GM12878 (cell line): Measurements from ENCODE around the gene CD101. TPM values are rescaled to one million over a fixed set of nuclear protein-coding genes. Genes with fewer than 3 reads are reported as not detected.

Source experiments
- ATF3 ChIP-seq: IDR thresholded peaks from 2 replicates; pipeline ENCODE4 v1.6.1; 2011; ENCODE audit warnings: low read depth, mild to moderate bottlenecking, low read length, moderate library complexity, borderline replicate concordance; ENCODE audit errors: extremely low read depth
- BHLHE40 ChIP-seq, 2 experiments: fragments of 450-650 bp in 1 of 2; IDR thresholded peaks; 2 replicates each; pipeline ENCODE4 v1.6.1; 2011 to 2017; ENCODE audit warnings: low read depth in 2 of 2, borderline replicate concordance in 1 of 2, improper control_type of control experiment in 1 of 2, low read length in 1 of 2, mild to moderate bottlenecking in 1 of 2
- CBX5 ChIP-seq: sonication (generic); IDR thresholded peaks from 2 replicates; pipeline ENCODE4 v1.6.1; 2016; ENCODE audit warnings: low read depth, moderate library complexity, mild to moderate bottlenecking, inconsistent platforms
- CHD4 ChIP-seq: fragments of 200-600 bp; sonication (generic); IDR thresholded peaks from 2 replicates; pipeline ENCODE4 v1.6.1; 2016; ENCODE audit warnings: mild to moderate bottlenecking
- E2F4 ChIP-seq: IDR thresholded peaks from 2 replicates; pipeline ENCODE4 v1.6.1; 2012; ENCODE audit warnings: low read depth, low read length, improper control_type of control experiment
- FOS ChIP-seq: IDR thresholded peaks from 3 replicates; pipeline ENCODE4 v1.6.1; 2011; ENCODE audit warnings: borderline replicate concordance; ENCODE audit not compliant: insufficient read length; ENCODE audit errors: extremely low read depth
- FOXK2 ChIP-seq: fragments of 450-650 bp; IDR thresholded peaks from 2 replicates; pipeline ENCODE4 v1.6.1; 2017; ENCODE audit warnings: mild to moderate bottlenecking, moderate library complexity
- HDAC2 ChIP-seq: fragments of 200-600 bp; sonication (generic); IDR thresholded peaks from 2 replicates; pipeline ENCODE4 v1.6.1; 2017
- LARP7 ChIP-seq: fragments of 450-650 bp; IDR thresholded peaks from 2 replicates; pipeline ENCODE4 v1.6.1; 2017; ENCODE audit warnings: mild to moderate bottlenecking
- MTA2 ChIP-seq: fragments of 450-650 bp; IDR thresholded peaks from 2 replicates; pipeline ENCODE4 v1.6.1; 2016; ENCODE audit warnings: low read depth, mild to moderate bottlenecking, moderate library complexity
- NR2F1 ChIP-seq: fragments of 450-650 bp; conservative IDR thresholded peaks from 2 replicates; pipeline ENCODE4 v1.6.1; 2017; ENCODE audit warnings: mild to moderate bottlenecking
- POLR2A ChIP-seq: IDR thresholded peaks from 2 replicates; pipeline ENCODE4 v1.6.1; 2011; ENCODE audit warnings: low read depth, mild to moderate bottlenecking, low read length
- RAD51 ChIP-seq: fragments of 450-650 bp; IDR thresholded peaks from 2 replicates; pipeline ENCODE4 v1.6.1; 2016; ENCODE audit warnings: moderate library complexity, mild to moderate bottlenecking, inconsistent platforms
- RB1 ChIP-seq: fragments of 450-650 bp; formaldehyde crosslinking; IDR thresholded peaks from 2 replicates; pipeline ENCODE4 v1.6.1; 2017; ENCODE audit warnings: mild to moderate bottlenecking, borderline replicate concordance
- SIN3A ChIP-seq: IDR thresholded peaks from 2 replicates; pipeline ENCODE4 v1.6.1; 2012; ENCODE audit warnings: low read depth, low read length, improper control_type of control experiment
- SP1 ChIP-seq: IDR thresholded peaks from one replicate; pipeline ENCODE4 v1.6.1; 2011; ENCODE audit warnings: low read depth, low read length
- SREBF2 ChIP-seq: IDR thresholded peaks from 2 replicates; pipeline ENCODE4 v1.6.1; 2012; ENCODE audit warnings: mild to moderate bottlenecking, low read length
- SRF ChIP-seq, 2 experiments: IDR thresholded peaks; 2 replicates each; pipeline ENCODE4 v1.6.1; 2011; ENCODE audit warnings: low read depth in 2 of 2, low read length in 2 of 2, mild to moderate bottlenecking in 1 of 2, moderate library complexity in 1 of 2
- TBL1XR1 ChIP-seq: IDR thresholded peaks from 2 replicates; pipeline ENCODE4 v1.6.1; 2012; ENCODE audit warnings: low read depth, low read length, improper control_type of control experiment
- TCF12 ChIP-seq: IDR thresholded peaks from 2 replicates; pipeline ENCODE4 v1.6.1; 2011; ENCODE audit warnings: low read depth, mild to moderate bottlenecking, low read length
- TCF3 ChIP-seq: IDR thresholded peaks from 2 replicates; pipeline ENCODE4 v1.6.1; 2012; ENCODE audit warnings: low read depth, mild to moderate bottlenecking, low read length, borderline replicate concordance; ENCODE audit not compliant: insufficient read depth
- YBX1 ChIP-seq: fragments of 450-650 bp; IDR thresholded peaks from 2 replicates; pipeline ENCODE4 v1.6.1; 2016; ENCODE audit warnings: antibody characterized with exemption
- ZBTB4 ChIP-seq: fragments of 450-650 bp; formaldehyde crosslinking; IDR thresholded peaks from 2 replicates; pipeline ENCODE4 v1.4.0; 2022; ENCODE audit warnings: mild to moderate bottlenecking, moderate library complexity
- ZNF384 ChIP-seq: IDR thresholded peaks from 2 replicates; pipeline ENCODE4 v1.6.1; 2012; ENCODE audit warnings: low read depth, mild to moderate bottlenecking, low read length, improper control_type of control experiment, borderline replicate concordance
- ZNF687 ChIP-seq: fragments of 450-650 bp; IDR thresholded peaks from 2 replicates; pipeline ENCODE4 v1.6.1; 2017; ENCODE audit warnings: mild to moderate bottlenecking, moderate library complexity
- polyA plus RNA-seq, 11 experiments: library from polyadenylated mRNA; depleted of rRNA in 4 of 11; unstranded in 6 of 11; stranded (reverse) in 5 of 11; fragments of >200 nt; fragmentation: Nextera tagmentation in 4 of 11; fragmentation: Illumina TruSeq in 1 of 11; extraction: Ambion mirVana in 4 of 11; extraction: Trizol in 1 of 11; gene quantifications; 1 replicate in 1 of 11; 2 replicates in 10 of 11; pipeline versions ENCODE4 v1.2.1 to v1.2.3, GENCODE V29; 2011 to 2016; ENCODE audit warnings: inconsistent platforms in 2 of 11, missing spikeins in 2 of 11, low read depth in 1 of 11
- total RNA-seq, 4 experiments: library from RNA; depleted of rRNA in 3 of 4; stranded (reverse); fragments of >200 nt in 3 of 4; fragmentation: Illumina TruSeq in 1 of 4; extraction: Trizol in 1 of 4; gene quantifications; 2 replicates each; pipeline versions ENCODE4 v1.2.1 to v1.2.3, GENCODE V29; 2013 to 2021

Gene CD101
- total and polyA plus RNA-seq, 10 of the 15 experiments (the other 5 are each of a cell fraction or from before 2014, with no cell fraction given) = 0.56 to 7.9 (median 2.9) TPM

- no peak for TF ChIP-seq SREBF2
- TF ChIP-seq HDAC2 = no peak
- no peak for TF ChIP-seq TCF3
- no peak for TF ChIP-seq ZNF384
- no peak for TF ChIP-seq LARP7
- no peak for TF ChIP-seq CHD4
- peak; percentile 40; the same call in 1 of the 2 replicates for TF ChIP-seq RAD51
- TF ChIP-seq RB1 = no peak
- TF ChIP-seq ZNF687 = peak; percentile 38; the same call in 1 of the 2 replicates
- no peak for TF ChIP-seq POLR2A
- no peak for TF ChIP-seq SP1
- TF ChIP-seq SRF (IDR thresholded peaks at IDR 0.05; ENCODE audit: low read depth in 2 of 2, low read length in 2 of 2) = peak in 1 of 2 experiments; percentile 50; a peak in 1 of 4 replicates
- TF ChIP-seq ATF3 = no peak
- TF ChIP-seq CBX5 = peak; percentile 71; the same call in 1 of the 2 replicates
- TF ChIP-seq MTA2 = peak; percentile 96
- TF ChIP-seq BHLHE40 (IDR thresholded peaks at IDR 0.05; ENCODE audit: borderline replicate concordance in 1 of 2, low read depth in 2 of 2, low read length in 1 of 2) = peak; percentile 22 to 44; a peak in 2 of 4 replicates
- TF ChIP-seq FOXK2 = no peak
- TF ChIP-seq SIN3A = no peak
- no peak for TF ChIP-seq FOS
- peak; percentile 44; the same call in 1 of the 2 replicates for TF ChIP-seq TBL1XR1
- TF ChIP-seq E2F4 = no peak
- TF ChIP-seq ZBTB4 = no peak
- peak; percentile 51; the same call in 1 of the 2 replicates for TF ChIP-seq NR2F1
- no peak for TF ChIP-seq YBX1
- TF ChIP-seq TCF12 = 0 out of 2 replicates have a peak, but pooled peaks have one; percentile 43
Observed at GRCh38 chr1:117061986-117062415, 60.4 kb downstream of the CD101 start (continued).
